GM19328 (cell line): Measurements from ENCODE around the gene NES.

ENCODE experiments used
- ATAC-seq: cut with Tn5 transposase; IDR thresholded peaks from one replicate; pipeline ENCODE4 v1.9.1; 2021; ENCODE audit warnings: mild to moderate bottlenecking, moderate library complexity; ENCODE audit not compliant: unreplicated experiment

Gene NES

DNA sequence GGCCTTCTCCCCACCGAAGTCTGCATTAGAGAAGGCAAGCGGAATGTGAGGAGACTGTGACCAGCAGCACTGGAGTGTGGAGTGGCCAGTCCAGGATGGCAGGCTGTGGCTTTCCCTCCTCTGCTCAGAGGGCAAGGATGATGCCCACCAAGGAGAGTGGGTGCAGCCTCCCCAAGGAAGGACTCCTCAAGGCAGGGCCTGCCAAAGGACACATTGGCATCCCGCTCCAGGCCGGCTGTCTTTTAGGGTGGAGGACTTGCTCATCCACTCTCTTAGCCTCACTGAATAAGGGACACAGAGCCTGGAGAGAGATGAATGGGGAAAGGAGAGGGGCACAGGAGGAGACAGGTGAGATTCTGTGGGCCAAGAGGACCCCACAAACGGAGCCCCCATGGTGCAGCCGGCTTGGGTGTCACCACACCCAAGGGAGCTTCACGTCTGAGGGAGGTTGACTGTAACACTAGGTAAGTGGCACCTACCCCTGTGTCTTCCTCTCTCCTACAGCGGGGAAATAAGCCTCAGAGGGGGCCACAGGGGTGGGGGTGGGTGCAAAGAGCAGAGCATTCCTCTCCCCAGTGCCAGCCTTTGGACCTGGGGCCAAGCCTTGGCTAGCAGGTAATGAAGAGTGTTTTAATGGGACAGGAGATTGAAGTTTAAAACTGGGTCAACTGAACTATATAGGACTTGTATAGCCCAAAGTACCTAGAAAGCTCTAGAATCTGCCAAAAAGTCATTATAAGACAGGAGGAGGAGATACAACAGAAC, 4.2 kb upstream of the NES start:
- no peak for ATAC-seq

DNA sequence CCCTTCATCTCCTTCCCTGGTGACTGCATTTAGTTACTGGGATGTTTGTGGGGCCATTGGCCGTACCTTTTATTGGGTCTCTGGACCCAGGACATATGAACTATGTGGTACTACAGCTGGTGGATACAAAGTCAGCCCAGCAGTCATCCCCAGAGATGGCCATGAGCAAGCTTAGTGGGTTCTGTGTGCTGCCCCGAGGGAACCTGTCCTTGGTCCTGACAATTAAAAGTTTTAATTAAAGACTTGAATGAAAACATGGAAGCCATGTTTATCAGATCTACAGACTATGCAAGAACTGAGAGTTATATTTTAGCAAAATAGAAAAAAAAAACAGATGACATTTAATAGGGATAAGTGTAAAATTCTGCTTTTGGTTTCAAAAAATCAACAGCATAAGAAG, 2.8 kb upstream of the NES start:
- no peak for ATAC-seq

DNA sequence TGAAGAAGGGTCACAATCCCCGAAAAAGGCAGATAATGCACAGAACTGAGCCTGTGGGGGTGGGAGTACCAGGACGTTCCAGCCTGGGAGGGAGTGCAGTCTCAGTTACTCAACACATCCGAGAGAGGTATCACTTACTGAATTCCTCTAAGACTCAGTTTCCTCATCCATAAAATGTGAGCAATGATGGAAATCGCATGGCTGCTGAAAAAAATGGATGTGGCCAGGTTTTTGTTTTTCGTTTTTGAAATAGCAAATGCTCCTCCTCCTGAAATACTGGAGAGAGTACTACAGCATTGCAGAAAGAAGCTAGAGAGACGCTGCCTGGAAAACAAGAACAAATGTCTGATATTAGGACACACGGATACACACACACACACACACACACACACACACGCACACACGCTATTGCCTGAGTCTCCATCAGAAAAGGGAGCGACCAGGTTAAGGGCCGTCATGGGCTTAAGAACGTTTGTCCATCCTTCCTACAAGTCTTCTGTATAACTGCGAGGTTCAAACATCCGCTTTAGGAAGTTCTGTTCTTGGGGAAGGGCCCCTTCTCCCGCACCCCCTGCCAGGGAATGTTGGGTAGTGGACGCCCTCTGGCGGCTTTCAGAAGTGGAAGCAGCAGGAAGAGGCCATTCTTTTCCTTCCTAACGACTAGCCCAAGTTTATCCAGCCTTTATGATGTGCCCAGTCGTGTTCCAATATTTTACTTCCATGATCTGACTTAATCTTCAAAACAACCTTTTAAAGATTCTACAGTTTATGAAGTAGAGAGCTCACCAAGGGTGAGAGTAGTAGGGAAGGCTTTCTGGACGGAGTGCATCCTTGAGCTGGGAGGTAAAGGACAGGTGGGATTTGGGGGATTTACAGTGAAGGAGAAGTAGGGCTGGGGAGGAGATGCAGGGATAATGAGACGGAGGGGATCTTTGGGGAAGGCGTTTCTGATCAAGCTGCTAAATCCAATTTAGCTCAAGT, 699 bp upstream of the NES start:
- no peak for ATAC-seq

DNA sequence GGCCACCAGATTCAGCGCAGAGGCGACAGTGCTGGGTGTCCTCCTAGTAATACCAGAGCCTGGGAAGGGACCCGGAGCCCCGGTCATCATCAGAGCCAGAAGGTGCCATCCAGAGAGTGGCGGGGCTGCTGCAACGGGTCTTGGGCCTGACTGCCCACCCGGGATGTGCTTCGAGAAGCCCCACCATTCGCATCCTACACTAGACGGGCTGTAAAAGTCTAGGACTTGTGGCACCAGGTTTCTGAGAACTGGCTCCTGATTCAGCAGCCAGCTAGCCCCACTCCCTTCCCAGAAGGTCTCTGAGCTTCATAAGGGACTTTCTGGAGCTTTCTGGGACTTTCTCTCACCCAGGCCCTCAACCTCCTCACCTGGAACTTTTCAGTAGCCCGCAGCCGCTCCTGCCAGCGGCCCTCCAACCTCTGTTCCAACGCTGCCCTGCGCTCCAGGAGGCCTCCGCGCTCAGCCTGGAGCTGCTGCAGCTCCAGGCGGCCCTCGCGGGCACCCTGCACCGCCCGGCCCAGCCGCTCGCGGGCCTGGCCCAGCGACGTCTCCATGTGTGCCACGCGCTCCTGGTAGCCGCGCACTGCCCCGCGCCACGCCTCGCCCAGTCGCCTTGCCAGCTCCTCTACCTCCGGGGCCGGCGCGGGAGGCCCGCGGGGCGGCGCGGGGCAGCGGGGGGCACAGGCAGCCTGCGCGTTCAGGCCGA, 940 bp downstream of the NES start:
- ATAC-seq, result no peak

DNA sequence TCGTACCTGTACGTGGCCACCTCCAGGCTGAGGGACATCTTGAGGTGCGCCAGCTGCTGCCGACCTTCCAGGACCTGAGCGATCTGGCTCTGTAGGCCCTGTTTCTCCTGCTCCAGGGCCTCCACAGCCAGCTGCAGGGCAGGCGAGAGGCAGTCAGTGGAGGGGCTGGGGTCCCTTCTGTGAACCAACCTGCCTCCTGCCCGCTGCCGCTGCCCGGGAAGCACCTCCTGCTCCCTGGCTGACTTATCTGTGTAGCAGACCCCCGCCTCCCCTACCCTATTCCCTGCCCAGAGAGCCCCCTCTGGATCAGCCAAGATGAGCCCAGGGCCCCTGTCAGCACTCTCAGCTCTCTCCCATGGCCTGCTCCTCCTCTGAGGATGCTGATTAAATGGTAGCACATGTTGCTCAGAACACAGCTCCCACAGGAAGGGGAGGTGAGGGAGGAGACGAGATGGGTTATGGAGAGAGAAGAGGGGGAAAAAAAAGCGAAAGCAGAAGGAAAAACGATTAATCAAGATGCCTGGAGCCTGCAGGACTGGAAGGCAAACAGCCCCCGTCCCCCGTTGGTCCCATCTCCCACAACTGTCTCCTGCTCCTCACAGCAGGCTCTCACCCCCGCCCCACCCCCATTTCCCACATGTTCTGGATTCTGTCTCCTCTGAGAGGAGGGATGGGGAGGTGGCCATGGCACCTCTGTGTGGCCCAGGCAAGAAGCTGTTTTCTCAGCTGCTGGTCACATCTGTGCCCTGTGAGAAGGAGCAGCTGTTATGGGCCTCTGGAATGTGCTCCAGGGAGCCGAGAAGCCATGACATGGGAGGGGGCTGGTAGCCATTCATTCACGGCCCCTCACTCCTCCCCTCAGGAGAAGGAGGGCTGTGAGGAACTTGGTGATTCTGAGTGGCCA, 1.7 kb downstream of the NES start:
- no peak for ATAC-seq

DNA sequence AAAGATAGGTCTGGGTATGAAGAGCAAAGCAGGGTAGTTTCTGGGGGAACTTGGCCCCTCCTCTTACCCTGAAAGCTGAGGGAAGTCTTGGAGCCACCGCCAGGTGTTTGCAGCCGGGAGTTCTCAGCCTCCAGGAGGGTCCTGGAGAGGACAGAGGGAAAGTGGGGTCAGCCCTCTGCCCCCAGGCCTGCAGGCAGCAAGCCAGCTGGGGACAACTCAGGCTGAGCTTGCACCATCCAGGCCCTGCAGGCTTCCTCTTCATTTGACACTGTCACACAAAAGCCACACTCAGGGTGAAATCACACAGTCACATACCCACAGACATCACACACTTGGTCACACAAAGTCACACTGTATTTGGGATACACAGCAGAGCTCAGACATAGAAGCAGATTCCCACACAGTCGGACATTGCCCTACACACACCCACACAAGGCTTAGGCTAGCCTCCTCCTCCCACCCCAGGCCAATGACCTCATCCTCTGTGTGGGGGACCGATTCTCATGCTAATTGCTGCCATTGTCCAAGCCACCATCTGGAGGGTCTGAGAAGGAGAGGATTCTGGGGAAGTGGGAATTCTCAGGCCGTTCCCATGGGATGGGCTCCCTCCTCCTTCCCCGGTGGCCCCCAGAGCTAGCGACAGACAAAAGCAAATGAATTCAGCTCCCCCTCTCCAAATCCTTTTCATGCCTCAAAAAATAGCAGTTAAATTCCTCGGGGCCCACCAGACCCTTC, 3.7 kb downstream of the NES start:
- no peak for ATAC-seq

DNA sequence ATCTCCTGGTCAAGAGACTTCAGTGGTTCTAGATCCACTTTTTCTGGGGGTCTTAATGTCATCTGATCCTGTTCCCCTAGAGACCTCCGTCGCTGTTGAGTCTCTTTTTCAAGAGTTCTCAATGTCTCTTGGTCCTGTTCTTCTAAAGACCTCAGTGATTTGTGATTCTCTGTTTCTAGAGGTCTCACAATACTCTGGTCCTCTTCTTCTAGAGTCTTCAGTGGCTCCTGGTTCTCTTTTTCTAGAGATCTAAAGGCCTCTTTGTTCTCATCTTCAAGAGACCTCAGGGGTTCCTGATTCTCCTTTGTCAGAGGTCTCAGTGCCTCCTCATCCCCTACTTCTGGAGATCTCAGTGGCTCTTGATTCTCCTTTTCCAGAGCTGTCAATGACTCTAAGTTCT, 5.4 kb downstream of the NES start:
- ATAC-seq, result no peak

DNA sequence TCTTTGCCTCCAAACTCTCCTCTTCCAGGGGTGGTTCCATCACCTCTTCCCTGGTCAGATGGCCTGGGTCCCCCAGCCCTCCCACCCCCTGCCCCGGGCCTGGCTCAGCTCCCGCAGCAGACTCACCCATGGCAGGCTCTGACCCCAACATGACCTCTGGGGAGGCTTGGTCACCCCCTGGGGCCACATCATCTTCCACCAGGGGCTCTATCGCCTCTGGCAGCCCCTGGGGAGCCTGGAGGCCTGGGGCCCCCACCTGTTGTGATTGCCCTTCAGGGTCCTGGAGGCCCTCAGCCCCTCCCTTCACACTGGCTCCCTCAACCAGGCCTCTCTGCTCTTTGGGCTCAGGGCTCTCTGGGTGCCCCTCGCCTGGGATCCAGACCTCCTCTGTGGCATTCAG, 6.4 kb downstream of the NES start:
- ATAC-seq, result no peak

DNA sequence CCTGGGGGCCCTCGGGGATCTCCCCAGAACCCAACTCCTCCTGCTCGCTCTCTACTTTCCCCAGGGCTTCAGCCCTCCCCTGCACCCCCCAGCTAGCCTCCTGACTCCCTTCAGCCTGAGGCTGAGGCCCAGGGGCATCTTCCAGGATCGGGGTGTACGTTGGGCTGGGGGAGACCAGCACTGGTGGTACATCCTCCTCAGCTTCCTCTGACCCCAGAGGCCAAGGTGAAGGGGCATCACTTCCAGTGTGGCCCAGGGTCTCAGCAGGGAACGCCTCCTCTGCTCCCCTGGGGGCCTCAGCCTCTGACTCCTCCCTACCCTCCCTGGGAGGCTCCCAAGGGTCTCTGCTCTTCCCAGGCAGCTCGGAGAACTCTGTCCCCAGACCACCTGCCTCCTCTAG, 6.8 kb downstream of the NES start:
- ATAC-seq, result no peak

DNA sequence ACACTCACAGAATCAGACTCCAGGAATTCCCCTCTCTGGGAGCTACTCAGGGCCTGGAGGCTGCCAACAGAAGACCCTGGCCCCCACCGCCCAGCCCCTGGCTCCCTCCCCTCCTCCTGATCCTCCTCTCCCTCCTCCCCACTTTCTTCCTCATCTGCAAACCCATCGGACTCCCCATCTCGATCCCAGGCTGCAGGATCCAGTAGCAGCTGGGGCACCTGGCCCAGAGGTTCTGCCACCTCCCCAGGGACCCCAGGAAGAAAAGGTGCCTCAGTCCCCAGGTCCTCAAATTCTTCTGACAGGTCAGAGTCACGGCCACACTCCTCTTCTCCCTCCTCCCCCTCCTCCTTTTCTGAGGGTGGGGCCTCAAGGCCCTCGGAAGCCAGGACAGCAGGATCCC, 7.4 kb downstream of the NES start:
- ATAC-seq, result no peak

DNA sequence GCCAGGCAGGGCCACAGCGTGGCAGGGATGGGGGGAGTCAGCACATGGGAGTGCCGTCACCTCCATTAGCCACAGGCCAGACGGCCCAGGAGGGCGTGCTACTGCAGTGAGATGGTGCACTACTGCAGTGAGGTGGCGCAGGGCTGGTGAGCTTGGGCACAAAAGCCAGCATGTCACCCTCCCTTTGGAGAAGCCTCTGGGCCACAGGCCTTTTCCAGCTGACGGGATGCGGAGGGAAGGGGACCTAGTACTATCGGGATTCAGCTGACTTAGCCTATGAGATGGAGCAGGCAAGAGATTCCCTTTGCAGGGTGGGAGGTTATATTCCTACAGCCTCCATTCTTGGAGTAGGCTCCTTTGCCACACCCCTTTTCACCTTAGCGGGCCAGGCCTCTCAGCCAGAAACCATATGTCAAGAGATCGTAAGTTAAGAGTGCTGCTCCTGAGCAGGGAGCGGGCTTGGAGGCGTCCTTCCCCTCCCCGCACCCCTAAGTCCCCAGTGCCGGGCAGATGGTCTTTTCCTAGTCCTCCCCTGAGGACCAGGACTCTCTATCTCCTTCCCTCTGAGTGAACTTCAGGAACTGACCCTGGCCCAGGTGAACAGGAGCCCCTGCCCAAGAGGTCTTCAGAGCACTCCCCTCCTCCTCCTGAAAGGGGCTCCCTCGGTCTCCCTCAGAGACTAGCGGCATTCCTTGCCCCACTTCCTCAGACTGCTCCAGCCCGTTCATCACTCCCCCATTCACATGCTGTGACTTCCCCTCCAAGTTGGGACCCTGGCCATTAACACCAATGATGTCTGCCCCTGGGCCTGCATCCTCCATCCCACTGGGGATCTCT, 8.2 kb downstream of the NES start:
- ATAC-seq, result no peak

DNA sequence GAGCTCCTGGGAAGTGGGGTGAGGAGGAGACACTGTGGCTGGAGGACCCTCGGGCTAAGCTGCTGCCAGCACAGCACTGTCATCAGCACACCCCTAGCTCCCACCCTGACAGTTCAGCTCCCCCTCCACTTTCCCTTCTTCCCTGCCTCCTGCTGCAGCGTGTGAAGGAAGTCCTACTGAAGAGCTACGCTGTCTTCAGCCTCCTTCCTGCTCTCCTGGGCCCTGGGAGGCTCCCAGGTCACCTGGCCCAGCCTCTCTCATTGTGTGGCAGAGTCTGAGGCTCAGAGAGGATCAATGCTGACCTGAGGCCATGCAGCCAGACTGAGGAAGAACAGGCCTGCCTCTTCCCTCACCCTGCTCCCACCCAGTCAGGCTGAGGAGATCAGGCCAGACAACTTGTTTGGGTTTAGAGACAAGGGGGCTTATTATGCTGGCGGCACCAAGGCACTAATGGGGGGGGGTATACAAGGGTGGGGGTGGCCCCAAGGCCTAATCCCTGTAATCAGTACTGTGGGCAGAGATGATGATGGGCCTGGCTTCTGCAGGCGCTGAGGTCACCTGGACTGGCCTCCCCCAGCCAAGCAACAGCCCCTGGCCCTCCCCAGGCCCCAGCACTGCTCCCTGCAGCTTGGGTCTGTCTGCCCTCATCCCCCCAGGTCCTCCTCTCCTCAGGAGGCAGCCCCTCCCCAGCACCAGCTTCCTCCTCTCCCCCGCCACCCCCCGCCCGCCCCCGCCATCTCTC, 9.1 kb downstream of the NES start:
- no peak for ATAC-seq

DNA sequence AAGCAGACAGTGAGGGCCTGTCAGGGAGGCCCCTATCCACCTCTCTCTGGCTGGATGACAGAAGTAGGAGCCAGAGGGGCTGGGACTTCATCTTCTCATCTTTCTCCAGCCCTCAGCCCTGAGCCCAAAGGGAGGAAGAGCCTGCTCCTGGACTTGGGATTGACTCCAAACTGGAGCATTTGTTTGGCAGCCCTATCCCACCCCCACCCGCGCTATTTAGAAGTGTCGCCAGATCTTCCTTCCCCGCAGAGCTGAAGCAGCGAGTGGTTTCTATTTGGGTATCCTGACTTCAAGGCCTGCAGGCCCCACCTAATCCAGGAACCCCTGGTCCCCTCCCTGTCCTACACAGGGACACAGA, 9.6 kb downstream of the NES start:
- ATAC-seq, result no peak

DNA sequence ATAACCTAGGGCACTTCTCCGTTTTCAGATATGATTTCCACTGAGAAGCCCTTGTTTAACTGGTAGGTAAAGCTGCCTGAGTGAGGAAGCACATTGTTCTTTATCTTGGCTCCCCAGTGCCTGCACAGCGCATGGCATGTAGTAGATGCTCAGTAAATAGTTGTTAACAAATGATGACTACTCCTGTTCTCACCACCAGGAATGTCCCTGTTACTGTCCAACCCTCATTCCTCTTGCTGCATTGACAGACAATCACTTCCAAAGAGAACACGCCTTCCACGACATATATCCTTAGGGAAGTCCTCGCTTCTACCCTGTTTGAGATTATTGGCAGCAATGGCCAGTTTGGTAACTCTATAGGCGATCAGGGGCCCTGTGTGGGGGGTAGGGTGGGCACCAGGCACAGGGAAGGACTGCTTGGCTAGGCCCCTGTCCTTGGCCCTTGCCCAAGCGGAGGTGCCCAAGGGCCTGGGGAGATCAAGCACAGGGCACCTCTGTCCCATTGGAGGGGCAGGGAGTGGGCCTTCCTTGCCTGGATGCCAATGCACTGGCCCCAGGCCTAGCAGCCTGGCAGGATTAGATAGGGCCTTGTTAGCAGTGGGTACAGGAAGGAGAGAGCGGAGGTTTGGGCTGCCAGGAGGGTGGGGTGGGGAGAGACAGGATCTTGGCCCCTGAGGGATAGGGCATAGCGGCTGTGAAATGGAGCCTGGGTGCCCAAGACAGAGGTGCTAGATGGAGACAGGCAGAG, 10.2 kb downstream of the NES start:
- no peak for ATAC-seq

DNA sequence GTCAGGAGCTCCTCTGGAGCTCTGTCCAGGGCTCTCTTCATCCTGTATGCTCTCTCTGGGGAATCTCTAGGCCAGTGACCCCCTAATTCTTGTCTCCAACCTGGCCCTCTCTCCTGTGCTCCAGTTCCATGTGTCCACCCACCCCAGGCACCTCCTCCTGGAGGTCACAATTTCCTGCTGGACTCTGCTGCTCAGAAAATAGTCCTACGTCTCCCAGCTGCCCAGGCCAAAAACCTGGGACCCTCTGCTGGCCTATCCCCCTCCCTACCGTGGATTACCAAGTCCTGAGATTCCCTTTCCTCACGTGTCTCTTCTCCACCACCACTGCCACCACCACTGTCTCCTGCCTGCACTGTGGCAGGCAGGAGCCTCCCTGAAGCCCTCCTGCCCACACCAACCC, 11.7 kb downstream of the NES start:
- no peak for ATAC-seq

DNA sequence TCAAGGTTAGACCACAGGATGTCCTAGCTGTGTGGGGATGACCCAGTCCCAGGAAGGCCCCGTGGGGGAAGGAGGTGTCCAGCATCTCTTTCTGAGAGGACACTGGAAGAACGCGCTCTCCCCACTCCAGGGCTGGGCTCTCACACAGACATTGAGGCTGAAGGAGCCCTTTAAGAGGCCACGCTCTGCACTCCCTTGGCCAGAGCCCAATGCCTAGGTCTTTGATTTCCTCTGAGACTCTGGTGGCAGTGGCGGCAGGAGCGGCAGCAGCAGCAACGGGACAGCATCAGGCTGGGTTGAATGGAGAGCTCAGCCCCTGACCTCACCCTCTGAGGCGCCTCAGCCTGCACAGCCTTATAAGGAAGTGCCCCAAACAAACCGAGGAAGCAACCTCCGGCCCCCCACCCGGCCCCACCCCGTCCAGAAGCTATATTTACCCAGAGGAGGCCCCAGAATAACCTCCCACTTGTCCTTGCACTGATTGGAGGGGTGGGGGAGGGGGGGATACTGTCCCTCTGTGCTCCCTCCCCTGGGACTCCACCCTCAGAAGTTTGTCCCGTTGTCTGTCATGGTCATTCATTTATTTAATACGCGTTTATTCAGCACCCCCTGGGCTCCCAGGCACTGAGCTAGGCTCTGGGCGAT, 12.3 kb downstream of the NES start:
- no peak for ATAC-seq
